D721Med (cell line): Measurements from ENCODE around the gene CECR2.

Source experiments
- DNase-seq: peaks from one replicate; pipeline ENCODE4 v3.0.0; 2011; ENCODE audit warnings: low spot score; ENCODE audit not compliant: insufficient read length
- FAIRE-seq: peaks from 2 replicates; lab custom pipeline; 2011; peaks lifted over from hg19 to GRCh38; lab: Jason Lieb, UNC
- CTCF ChIP-seq: IDR thresholded peaks from 2 replicates; pipeline ENCODE4 v1.5.1; 2012; ENCODE audit warnings: mild to moderate bottlenecking, control low read depth; ENCODE audit not compliant: insufficient read depth; ENCODE audit errors: missing control alignments

The CECR2 gene

GRCh38 chr22:17334983-17335382 is 34.3 kb upstream of the CECR2 start:
- TF ChIP-seq CTCF, result no peak
- no peak for FAIRE-seq
- no peak for DNase-seq

- FAIRE-seq (no peak), DNase-seq (no peak)
- TF ChIP-seq CTCF, result no peak
Observed at GRCh38 chr22:17336061-17336460, 33.2 kb upstream of the CECR2 start.

GRCh38 chr22:17337639-17338038 is 31.6 kb upstream of the CECR2 start:
- TF ChIP-seq CTCF, result no peak
- FAIRE-seq, result no peak
- no peak for DNase-seq

- FAIRE-seq, result no peak
- no peak for TF ChIP-seq CTCF
- DNase-seq, result no peak
Observed at GRCh38 chr22:17339095-17339693, 30.1 kb upstream of the CECR2 start.

GRCh38 chr22:17342361-17342760 is 26.9 kb upstream of the CECR2 start:
- TF ChIP-seq CTCF, result no peak

GRCh38 chr22:17343766-17344165 is 25.5 kb upstream of the CECR2 start:
- no peak for TF ChIP-seq CTCF
- FAIRE-seq (no peak), DNase-seq (no peak)

More at GRCh38 chr22:17342361-17342760, 26.9 kb upstream of the CECR2 start:
- DNase-seq, result no peak
- FAIRE-seq, result no peak

GRCh38 chr22:17346578-17346977 is 22.7 kb upstream of the CECR2 start:
- FAIRE-seq (no peak), DNase-seq (no peak)
- TF ChIP-seq CTCF, result no peak
